Breast epithelium (tissue), 4 donors: Measurements from ENCODE around the gene SEPTIN8. TPM values are rescaled to one million over a fixed set of nuclear protein-coding genes. Genes with fewer than 3 reads are reported as not detected.
"Not testable (repeated sequence)": the region's sequence is repeated elsewhere in the genome, so short reads cannot be mapped to it uniquely, and the experiment has no call there.

Source experiments
- DNase-seq, 2 donors: peaks; one replicate each; pipeline ENCODE4 v3.0.0-alpha.2; 2019; ENCODE audit warnings: low spot score in 2 of 2
- H3K27ac ChIP-seq, 2 donors: fragments of 200-600 bp; sonication (generic) in 1 of 2; one replicate each; pipeline ENCODE4 v1.5.1; 2016 to 2019; ENCODE audit warnings: mild to moderate bottlenecking in 1 of 2
- H3K27me3 ChIP-seq, 2 donors: fragments of 200-600 bp; sonication (generic) in 1 of 2; one replicate each; pipeline versions ENCODE4 v1.5.1 to v1.6.0; 2017 to 2019; ENCODE audit warnings: control low read depth in 1 of 2, mild to moderate bottlenecking in 1 of 2
- H3K36me3 ChIP-seq: fragments of 200-600 bp; one replicate; pipeline ENCODE4 v1.5.1; 2019
- H3K4me1 ChIP-seq, 2 donors: fragments of 200-600 bp; sonication (generic); one replicate each; pipeline ENCODE4 v1.5.1; 2016 to 2019; ENCODE audit warnings: control low read depth in 1 of 2
- H3K4me3 ChIP-seq, 3 donors: fragments of 200-600 bp; sonication (generic); 1 replicate in 2 of 3; 2 replicates in 1 of 3; pipeline ENCODE4 v1.5.1; 2016 to 2019; ENCODE audit warnings: mild to moderate bottlenecking in 3 of 3, moderate library complexity in 2 of 3
- H3K9me3 ChIP-seq, 2 donors: fragments of 200-600 bp; sonication (generic) in 1 of 2; one replicate each; pipeline ENCODE4 v1.5.1; 2016 to 2019; ENCODE audit warnings: control low read depth in 1 of 2
- POLR2A ChIP-seq: fragments of 450-650 bp; IDR thresholded peaks from one replicate; pipeline ENCODE4 v1.6.1; 2016; ENCODE audit warnings: antibody characterized with exemption, mild to moderate bottlenecking, moderate library complexity
- POLR2AphosphoS5 ChIP-seq, 3 donors: sonication (generic); formaldehyde crosslinking; IDR thresholded peaks; one replicate each; pipeline ENCODE4 v1.6.1; 2017; ENCODE audit warnings: antibody characterized with exemption in 3 of 3
- intact Hi-C: fragments of 100-400 bp; cut with DNase I; formaldehyde crosslinking; loops from one replicate; pipeline ENCODE4 v1.15.1; 2023; ENCODE audit warnings: low total_unique reads
- total RNA-seq, 3 donors: library from RNA; depleted of rRNA; stranded (reverse); fragments of >200 nt; gene quantifications; one replicate each; pipeline ENCODE4 v1.1.0, GENCODE V29; 2016
- TF ChIP-seq, protein P1 (sequence below), 3 donors: fragments of 450-650 bp; IDR thresholded peaks; one replicate each; pipeline ENCODE4 v1.5.1; 2016 to 2017; ENCODE audit warnings: antibody characterized with exemption in 3 of 3, mild to moderate bottlenecking in 3 of 3, moderate library complexity in 3 of 3

SEPTIN8 gene
- total RNA-seq, 3 donors from 2014 or later, result 26.4 to 43.0 (median 40.0) TPM

DNA sequence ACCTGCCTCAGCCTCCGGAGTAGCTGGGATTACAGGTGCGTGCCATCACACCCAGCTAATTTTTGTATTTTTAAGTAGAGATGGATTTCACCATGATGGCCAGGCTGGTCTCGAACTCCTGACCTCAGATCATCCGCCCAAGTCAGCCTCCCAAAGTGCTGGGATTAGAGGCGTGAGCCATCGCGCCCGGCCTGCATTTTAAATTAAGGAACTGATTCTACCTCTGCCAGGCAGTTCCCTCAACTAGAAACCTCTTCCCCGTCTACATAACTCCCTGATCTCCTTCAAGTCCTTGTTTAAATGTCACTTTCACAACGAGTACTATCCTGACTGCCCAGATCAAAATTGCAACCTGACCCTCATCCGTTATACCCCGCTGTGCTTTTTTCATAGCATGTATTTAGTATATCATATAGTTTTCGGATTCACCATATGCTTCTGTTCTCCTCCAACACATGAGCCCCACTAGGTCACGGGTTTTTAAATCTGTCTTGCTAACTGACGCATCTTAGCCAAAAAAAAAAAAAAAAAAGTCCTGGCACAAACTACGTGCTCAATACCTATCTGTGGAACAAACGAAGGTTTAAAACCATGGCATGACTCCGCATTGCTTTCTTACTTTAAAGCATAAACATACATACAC is 35.2 kb upstream of the SEPTIN8 start:
- Histone ChIP-seq H3K27ac (no peak overlapping the region), H3K9me3 (no peaks in the 10 kb centered on the region), H3K4me3 (no peak overlapping the region), H3K36me3 (no peaks in the 10 kb centered on the region), H3K4me1 (no peaks in the 10 kb centered on the region), H3K27me3 (peaks cover 2 to 15% of the 10 kb centered on the region in 2 donors)
- intact Hi-C loops, result no loop called here
- TF ChIP-seq POLR2AphosphoS5 (IDR thresholded peaks at IDR 0.05) (no peak), POLR2A (no peak)
- TF ChIP-seq, protein P1, sequence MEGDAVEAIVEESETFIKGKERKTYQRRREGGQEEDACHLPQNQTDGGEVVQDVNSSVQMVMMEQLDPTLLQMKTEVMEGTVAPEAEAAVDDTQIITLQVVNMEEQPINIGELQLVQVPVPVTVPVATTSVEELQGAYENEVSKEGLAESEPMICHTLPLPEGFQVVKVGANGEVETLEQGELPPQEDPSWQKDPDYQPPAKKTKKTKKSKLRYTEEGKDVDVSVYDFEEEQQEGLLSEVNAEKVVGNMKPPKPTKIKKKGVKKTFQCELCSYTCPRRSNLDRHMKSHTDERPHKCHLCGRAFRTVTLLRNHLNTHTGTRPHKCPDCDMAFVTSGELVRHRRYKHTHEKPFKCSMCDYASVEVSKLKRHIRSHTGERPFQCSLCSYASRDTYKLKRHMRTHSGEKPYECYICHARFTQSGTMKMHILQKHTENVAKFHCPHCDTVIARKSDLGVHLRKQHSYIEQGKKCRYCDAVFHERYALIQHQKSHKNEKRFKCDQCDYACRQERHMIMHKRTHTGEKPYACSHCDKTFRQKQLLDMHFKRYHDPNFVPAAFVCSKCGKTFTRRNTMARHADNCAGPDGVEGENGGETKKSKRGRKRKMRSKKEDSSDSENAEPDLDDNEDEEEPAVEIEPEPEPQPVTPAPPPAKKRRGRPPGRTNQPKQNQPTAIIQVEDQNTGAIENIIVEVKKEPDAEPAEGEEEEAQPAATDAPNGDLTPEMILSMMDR (IDR thresholded peaks at IDR 0.05), result no peak
- no peak for DNase-seq

DNA sequence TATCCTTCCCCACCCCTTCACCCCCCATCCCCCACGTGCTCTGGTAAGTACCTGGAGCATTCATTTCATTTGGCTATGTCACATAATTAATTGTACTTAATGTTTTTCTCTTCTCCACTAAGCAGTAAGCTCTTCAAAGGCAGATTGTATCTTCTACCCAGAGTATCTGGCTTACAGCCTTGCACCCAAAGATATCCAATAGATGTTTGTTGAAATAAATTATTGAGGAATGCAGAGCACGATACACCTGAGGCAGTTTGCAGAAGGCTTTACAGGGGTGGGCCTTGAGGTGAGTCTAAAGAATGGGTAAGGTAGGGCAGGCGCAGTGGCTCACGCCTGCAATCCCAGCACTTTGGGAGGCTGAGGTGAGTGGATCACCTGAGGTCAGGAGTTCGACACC is 33.6 kb upstream of the SEPTIN8 start:
- H3K9me3 ChIP-seq, result no peaks in the 10 kb centered on the region
- no peak for DNase-seq
- TF ChIP-seq POLR2AphosphoS5 (IDR thresholded peaks at IDR 0.05) (no peak), POLR2A (no peak)
- peaks cover 2 to 15% of the 10 kb centered on the region in 2 donors for H3K27me3 ChIP-seq
- no peak overlapping the region for H3K27ac ChIP-seq
- no peaks in the 10 kb centered on the region for H3K36me3 ChIP-seq
- no peaks in the 10 kb centered on the region for H3K4me1 ChIP-seq
- no peak overlapping the region for H3K4me3 ChIP-seq
- intact Hi-C loops, result no loop called here

- no peaks in the 10 kb centered on the region for H3K4me1 ChIP-seq
- intact Hi-C loops, result no loop called here
- no peak for TF ChIP-seq POLR2A
- TF ChIP-seq POLR2AphosphoS5 (IDR thresholded peaks at IDR 0.05), result no peak
- TF ChIP-seq, protein P1 (IDR thresholded peaks at IDR 0.05), result no peak
- no peaks in the 10 kb centered on the region for H3K9me3 ChIP-seq
- no peaks in the 10 kb centered on the region for H3K36me3 ChIP-seq
- H3K4me3 ChIP-seq, result no peak overlapping the region
- peaks cover 2 to 15% of the 10 kb centered on the region in 2 donors for H3K27me3 ChIP-seq
- no peak overlapping the region for H3K27ac ChIP-seq
- no peak for DNase-seq
These were observed 31.8 kb upstream of the SEPTIN8 start for GRCh38 chr5:132808866-132809265.

- H3K36me3 ChIP-seq, result no peaks in the 10 kb centered on the region
- H3K27me3 ChIP-seq, result peaks cover 0 to 15% of the 10 kb centered on the region in 2 donors
- H3K4me1 ChIP-seq, result no peaks in the 10 kb centered on the region
- TF ChIP-seq POLR2A (no peak), POLR2AphosphoS5 (IDR thresholded peaks at IDR 0.05) (no peak)
- TF ChIP-seq, protein P1 (IDR thresholded peaks at IDR 0.05), result no peak
- intact Hi-C loops, result no loop called here
- H3K9me3 ChIP-seq, result no peaks in the 10 kb centered on the region
- no peak overlapping the region for H3K27ac ChIP-seq
- no peak for DNase-seq
- no peak overlapping the region for H3K4me3 ChIP-seq
These were observed 31.4 kb upstream of the SEPTIN8 start for GRCh38 chr5:132808448-132808847.

GRCh38 chr5:132807163-132807838 is 30.3 kb upstream of the SEPTIN8 start:
- Histone ChIP-seq H3K4me3 (no peak overlapping the region), H3K9me3 (no peaks in the 10 kb centered on the region), H3K36me3 (no peaks in the 10 kb centered on the region), H3K27ac (no peak overlapping the region), H3K27me3 (peaks cover 0 to 14% of the 10 kb centered on the region in 2 donors), H3K4me1 (no peaks in the 10 kb centered on the region)
- no peak for DNase-seq
- TF ChIP-seq POLR2AphosphoS5 (IDR thresholded peaks at IDR 0.05), result no peak
- TF ChIP-seq, protein P1 (IDR thresholded peaks at IDR 0.05), result no peak
- no peak for TF ChIP-seq POLR2A
- intact Hi-C loops, result no loop called here

DNA sequence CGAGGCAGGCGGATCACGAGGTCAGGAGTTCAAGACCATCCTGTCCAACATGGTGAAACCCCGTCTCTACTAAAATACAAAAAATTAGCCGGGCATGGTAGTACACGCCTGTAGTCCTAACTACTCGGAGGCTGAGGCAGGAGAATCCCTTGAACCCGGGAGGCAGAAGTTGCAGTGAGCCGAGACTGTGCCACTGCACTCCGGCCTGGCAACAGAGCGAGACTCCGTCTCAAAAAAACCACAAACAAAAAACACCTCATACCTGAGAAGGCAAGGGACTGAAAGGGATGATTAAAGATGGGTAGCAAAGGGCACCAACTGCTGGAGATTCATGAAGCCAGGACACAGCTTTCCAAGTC is 29.7 kb upstream of the SEPTIN8 start:
- H3K27ac ChIP-seq, H3K4me3 ChIP-seq, H3K36me3 ChIP-seq, H3K9me3 ChIP-seq, intact Hi-C loops, H3K27me3 ChIP-seq, DNase-seq, H3K4me1 ChIP-seq: not testable (repeated sequence)

GRCh38 chr5:132805872-132806271 is 28.8 kb upstream of the SEPTIN8 start:
- intact Hi-C loops, result not testable (repeated sequence)

DNA sequence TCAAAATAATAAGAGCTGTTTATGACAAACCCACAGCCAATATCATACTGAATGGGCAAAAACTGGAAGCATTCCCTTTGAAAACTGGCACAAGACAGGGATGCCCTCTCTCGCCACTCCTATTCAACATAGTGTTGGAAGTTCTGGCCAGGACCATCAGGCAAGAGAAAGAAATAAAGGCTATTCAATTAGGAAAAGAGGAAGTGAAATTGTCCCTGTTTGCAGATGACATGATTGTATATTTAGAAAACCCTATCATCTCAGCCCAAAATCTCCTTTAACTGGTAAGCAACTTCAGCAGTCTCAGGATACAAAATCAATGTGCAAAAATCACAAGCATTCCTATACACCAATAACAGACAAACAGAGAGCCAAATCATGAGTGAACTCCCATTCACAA is 27.2 kb upstream of the SEPTIN8 start:
- H3K9me3 ChIP-seq, intact Hi-C loops, H3K4me1 ChIP-seq, DNase-seq, H3K4me3 ChIP-seq, H3K27me3 ChIP-seq, H3K36me3 ChIP-seq, H3K27ac ChIP-seq: not testable (repeated sequence)

More at GRCh38 chr5:132805872-132806271, 28.8 kb upstream of the SEPTIN8 start:
- DNase-seq, H3K4me3 ChIP-seq, H3K36me3 ChIP-seq, H3K9me3 ChIP-seq, H3K27ac ChIP-seq, H3K4me1 ChIP-seq, H3K27me3 ChIP-seq: not testable (repeated sequence)

DNA sequence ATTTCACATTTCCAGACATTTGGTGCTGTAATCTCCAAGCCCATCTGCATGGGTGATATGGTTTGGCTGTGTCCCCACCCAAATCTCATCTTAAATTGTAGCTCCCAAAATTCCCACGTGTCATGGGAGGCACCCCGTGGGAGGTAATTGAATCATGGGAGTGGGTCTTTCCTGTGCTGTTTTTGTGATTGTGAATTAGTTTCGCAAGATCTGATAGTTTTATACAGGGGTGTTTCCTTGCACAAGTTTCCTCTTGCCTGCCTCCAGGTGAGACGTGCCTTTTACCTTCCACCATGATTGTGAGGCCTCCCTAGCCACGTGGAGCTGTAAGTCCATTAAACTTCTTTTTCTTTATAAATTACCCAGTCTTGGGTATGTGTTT is 25.6 kb upstream of the SEPTIN8 start:
- H3K9me3 ChIP-seq, H3K36me3 ChIP-seq, H3K27ac ChIP-seq, intact Hi-C loops, H3K27me3 ChIP-seq, H3K4me1 ChIP-seq, DNase-seq, H3K4me3 ChIP-seq: not testable (repeated sequence)
